ENCODE measurements around the gene NUMBL. TPM values are rescaled to one million over a fixed set of nuclear protein-coding genes. Genes with fewer than 3 reads are reported as not detected.

Gene NUMBL
- 4.1 and 4.9 TPM in 2 replicates for total RNA-seq (2014; rRNA removed; shearing (Covaris generic))
- total RNA-seq (2022): 7.1 and 8.9 TPM in 2 replicates
- percentile 38 among the genes with signal in this experiment for Bru-seq, nascent RNA
- BruChase-seq, experiment 1, labeled RNA remaining after a 6-hour chase: percentile 46 among the genes with signal in this experiment
- BruChase-seq, experiment 2, labeled RNA remaining after a 2-hour chase: percentile 44 among the genes with signal in this experiment
- long read RNA-seq: 0 reads

DNA sequence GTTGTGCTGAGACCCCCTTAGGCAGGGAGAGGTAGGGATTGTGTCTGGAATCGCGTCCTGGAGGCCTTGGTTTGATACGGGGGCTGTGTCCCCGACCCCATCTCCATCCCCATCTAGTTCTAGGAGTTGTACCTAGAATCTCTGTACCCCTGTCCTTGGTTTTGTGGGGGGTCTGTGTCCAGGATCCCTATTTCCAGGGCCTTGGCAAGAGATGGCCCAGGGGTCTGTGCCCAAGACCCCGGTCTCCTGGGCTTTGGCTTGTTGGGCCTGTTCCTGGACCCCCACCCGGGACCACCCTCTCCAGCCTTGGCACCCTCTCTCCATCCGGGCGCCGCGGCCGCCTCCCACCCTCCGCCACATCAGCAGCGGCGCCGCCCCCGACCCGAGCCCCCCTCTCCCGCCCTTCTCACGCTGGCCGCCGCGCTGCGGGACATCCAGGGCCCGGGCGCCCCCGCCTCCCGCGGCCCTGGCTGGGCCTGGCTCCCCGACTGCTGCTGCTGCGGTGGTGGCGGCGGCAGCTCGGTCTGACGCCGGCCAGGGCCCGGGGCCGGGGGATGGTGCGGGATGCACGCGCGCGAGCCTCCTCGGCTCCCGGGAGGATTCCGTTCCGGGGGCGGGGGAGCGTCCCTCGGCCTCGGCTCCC, at the start of gene NUMBL:
TSS of gene NUMBL (minus strand) at position 602 of the 643 bp plus-strand sequence. CDS start at position 434, 168 bp downstream.
- Histone ChIP-seq H3K9me2 (ENCODE audit: insufficient read depth, low read length) (no peaks in the 10 kb centered on the region), H3K36me3 (ENCODE audit: insufficient read depth, low read length) (no peaks in the 10 kb centered on the region), H3K4me3 (ENCODE audit: low read depth, low read length, poor library complexity, severe bottlenecking) (peak within 1 kb of the TSS; percentile 66), H3K79me2 (ENCODE audit: insufficient read depth, low read depth, low read length) (no peaks in the 10 kb centered on the region), H3K4me2 (ENCODE audit: low read length) (peak within 1 kb of the TSS; percentile 95), H4K20me1 (ENCODE audit: insufficient read depth, low read length) (no peaks in the 10 kb centered on the region), H3K9me3 (ENCODE audit: low read length) (no peaks in the 10 kb centered on the region), H3K27ac (ENCODE audit: low read depth, low read length, poor library complexity, severe bottlenecking) (peak within 1 kb of the TSS; percentile 23), H2AFZ (ENCODE audit: low read length) (peak within 1 kb of the TSS; percentile 87), H3K4me1 (ENCODE audit: insufficient read depth, low read length, poor library complexity, severe bottlenecking) (peaks cover 17% of the 10 kb centered on the region)
- no peak for DNase-seq (ENCODE audit: low spot score)
- ChIA-PET CTCF (ENCODE audit: unreplicated experiment) (no interaction called here), POLR2A (interaction anchor here (0.7 to 0.9 kb wide), 2 partner anchors 80 to 167 kb away, joined by 3 to 5 read pairs; no protein-coding TSS in a partner anchor)
- no TSS peak for BruUV-seq (replicated peaks)
- intact Hi-C loops (cut with micrococcal nuclease; ENCODE audit: unreplicated experiment): no loop called here
- no peak for TF ChIP-seq EZH2phosphoT487 (IDR thresholded peaks at IDR 0.05; ENCODE audit: borderline replicate concordance, low read depth, low read length)
- TF ChIP-seq, protein P1, sequence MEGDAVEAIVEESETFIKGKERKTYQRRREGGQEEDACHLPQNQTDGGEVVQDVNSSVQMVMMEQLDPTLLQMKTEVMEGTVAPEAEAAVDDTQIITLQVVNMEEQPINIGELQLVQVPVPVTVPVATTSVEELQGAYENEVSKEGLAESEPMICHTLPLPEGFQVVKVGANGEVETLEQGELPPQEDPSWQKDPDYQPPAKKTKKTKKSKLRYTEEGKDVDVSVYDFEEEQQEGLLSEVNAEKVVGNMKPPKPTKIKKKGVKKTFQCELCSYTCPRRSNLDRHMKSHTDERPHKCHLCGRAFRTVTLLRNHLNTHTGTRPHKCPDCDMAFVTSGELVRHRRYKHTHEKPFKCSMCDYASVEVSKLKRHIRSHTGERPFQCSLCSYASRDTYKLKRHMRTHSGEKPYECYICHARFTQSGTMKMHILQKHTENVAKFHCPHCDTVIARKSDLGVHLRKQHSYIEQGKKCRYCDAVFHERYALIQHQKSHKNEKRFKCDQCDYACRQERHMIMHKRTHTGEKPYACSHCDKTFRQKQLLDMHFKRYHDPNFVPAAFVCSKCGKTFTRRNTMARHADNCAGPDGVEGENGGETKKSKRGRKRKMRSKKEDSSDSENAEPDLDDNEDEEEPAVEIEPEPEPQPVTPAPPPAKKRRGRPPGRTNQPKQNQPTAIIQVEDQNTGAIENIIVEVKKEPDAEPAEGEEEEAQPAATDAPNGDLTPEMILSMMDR (conservative IDR thresholded peaks at IDR 0.05; ENCODE audit: low read length): no peak

DNA sequence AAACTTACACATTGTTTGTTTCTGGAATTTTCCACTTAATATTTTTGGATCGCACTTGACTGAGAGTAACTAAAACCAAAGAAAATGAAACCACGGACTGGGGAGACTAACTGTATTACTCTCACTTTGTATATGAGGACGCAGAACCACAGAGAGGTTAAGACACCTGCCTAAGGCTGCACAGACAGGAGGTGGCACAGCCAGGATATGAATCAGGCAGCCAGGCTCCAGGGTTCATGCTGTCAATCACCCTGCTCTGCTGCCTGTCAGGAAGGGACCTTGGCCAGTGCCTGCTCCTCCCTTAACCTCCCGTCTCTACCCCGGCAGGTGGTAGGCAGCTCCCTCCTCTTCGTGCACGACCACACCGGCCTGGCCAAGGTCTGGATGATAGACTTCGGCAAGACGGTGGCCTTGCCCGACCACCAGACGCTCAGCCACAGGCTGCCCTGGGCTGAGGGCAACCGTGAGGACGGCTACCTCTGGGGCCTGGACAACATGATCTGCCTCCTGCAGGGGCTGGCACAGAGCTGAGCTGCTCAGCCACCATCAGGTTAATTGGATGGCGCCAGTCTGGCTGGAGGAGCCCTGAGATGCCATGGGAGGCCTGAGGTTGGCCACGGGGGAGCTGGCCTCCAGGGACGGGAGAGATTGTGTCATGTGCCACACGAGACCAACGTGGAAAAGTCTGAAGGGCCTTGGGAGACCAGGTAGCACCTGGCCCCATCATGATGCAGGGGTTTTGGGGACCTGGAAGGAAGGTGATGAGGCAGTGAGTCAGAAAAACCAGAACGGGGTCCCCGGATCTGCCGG, 48.8 kb upstream of the NUMBL start:
- ChIA-PET POLR2A (no interaction called here), CTCF (ENCODE audit: unreplicated experiment) (no interaction called here)
- H3K27ac ChIP-seq (ENCODE audit: low read depth, low read length, poor library complexity, severe bottlenecking): no peak overlapping the region
- BruUV-seq (replicated peaks): no TSS peak
- TF ChIP-seq, protein P1 (conservative IDR thresholded peaks at IDR 0.05; ENCODE audit: low read length): no peak
- no peak for TF ChIP-seq EZH2phosphoT487 (IDR thresholded peaks at IDR 0.05; ENCODE audit: borderline replicate concordance, low read depth, low read length)
- H3K9me2 ChIP-seq (ENCODE audit: insufficient read depth, low read length): no peaks in the 10 kb centered on the region
- intact Hi-C loops (cut with micrococcal nuclease; ENCODE audit: unreplicated experiment): no loop called here
- no peak overlapping the region for H2AFZ ChIP-seq (ENCODE audit: low read length)
- no peaks in the 10 kb centered on the region for H3K79me2 ChIP-seq (ENCODE audit: insufficient read depth, low read depth, low read length)
- H3K9me3 ChIP-seq (ENCODE audit: low read length): no peaks in the 10 kb centered on the region
- H4K20me1 ChIP-seq (ENCODE audit: insufficient read depth, low read length): no peaks in the 10 kb centered on the region
- H3K4me1 ChIP-seq (ENCODE audit: insufficient read depth, low read length, poor library complexity, severe bottlenecking): no peaks in the 10 kb centered on the region
- no peak overlapping the region for H3K4me2 ChIP-seq (ENCODE audit: low read length)
- H3K4me3 ChIP-seq (ENCODE audit: low read depth, low read length, poor library complexity, severe bottlenecking): no peak overlapping the region
- 0 out of 2 replicates have a peak, but pooled peaks cover 14% of the 10 kb centered on the region for H3K36me3 ChIP-seq (ENCODE audit: insufficient read depth, low read length)
- no peak for DNase-seq (ENCODE audit: low spot score)
